HG03520 (cell line): ENCODE measurements around the gene TENM4.

ENCODE experiments used
- ATAC-seq: cut with Tn5 transposase; IDR thresholded peaks from one replicate; pipeline ENCODE4 v1.9.1; 2021; ENCODE audit warnings: mild to moderate bottlenecking, moderate library complexity; ENCODE audit not compliant: unreplicated experiment

The TENM4 gene

DNA sequence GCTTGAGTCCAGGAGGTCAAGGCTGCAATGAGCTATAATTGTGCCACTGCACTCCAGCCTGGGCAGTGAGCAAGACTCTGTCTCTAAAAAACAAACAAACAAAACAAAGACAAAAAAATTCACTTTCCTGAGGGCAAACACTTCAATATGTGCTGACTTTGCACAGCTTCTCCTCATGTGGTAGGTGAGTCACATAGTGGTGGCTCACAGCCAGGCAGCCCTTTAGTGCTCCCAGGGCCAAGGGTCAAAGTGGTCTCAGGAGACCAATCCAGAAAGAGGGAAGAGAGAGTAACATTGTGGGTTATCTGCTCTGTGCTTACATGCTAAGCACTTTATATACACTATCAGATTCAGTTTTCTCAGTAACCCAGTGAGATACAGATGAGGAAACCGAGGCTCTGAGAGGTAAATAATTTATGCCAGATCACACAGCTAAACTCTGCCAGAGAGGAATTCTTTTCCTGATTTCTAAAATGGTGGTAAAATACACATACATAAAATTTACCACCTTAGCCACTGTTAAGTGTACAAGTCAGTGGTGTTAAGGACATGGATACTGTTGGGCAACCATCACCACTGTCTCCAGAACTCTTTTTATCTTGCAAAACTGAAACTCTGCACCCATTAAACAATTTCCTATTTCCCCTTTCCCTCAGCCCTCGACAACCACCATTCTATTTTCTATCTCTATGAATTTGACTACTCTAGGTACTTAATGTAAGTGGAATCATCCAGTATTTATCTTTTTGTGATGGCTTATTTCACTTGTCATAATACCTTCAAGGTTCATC, 634.4 kb downstream of the TENM4 start:
- ATAC-seq = no peak

DNA sequence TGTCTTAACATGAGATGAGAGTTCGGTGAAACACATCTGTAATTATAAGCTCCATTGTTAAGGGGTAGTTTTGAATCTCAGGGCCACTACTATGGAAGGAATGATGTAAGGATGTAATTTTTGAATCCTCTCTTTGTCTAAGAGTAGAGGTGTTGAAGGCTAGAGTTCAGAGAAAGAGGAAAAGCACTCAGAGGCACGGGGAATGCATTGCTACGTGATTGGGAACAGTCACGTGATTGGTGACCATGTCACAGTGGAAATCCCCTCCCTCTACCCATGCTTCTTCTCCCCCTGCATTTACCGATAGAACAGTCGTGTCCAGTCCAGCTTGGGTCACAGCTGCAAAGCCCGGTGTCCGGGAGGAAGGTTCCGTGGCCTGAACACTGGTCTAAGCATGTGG, 635.8 kb downstream of the TENM4 start:
- ATAC-seq = no peak

DNA sequence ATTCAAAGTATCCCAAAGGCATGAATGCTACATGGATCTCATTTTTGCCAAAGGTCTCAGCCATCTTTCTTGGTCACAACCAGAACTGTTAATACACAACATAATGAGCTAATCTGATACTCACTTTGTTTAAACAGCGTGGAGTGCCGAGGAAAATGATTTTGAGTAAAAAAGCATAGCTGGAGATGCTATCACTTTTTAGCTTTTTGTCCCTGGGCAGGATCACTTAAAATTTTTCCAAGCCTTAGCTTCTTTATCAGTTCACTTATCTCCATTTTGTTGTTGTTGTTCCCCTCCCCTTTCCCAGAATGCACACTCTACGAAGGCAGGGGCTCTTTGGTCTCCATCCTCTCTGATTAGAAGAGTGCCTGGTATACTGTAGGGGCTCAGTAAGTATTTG, 636.8 kb downstream of the TENM4 start:
- ATAC-seq = no peak

DNA sequence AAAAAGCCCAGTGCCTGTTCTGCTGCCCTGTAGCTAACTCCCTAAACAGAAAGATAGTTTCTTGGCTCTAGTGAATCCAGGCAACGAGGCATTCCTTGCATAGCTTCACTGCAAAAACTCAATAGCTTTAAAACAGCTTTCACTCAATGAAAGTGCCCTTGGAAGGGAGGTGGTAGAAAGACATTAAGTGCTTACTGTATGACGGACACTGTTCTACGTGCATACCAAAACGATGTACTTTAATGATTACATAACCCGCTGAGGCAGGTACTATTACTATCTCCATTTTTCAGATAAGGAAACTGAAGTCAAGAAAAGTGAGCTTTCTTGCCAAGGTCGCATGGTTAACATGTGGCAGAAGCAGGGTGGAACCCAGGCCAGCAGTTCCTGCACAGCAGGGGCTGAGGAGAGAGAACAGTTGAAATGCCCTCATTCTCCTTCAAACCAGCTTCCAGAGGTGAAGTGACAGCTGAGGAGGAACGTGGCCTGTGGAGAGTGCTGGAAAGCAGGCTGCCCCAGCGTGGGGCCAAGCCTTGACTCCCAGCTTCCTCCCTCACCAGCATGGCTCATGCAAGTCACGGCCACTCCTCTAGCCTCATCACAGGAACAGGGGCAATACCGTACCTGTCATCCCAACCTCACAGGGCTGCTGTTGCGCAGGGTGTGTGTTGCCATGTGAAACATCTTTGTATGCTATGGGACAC, 638.6 kb downstream of the TENM4 start:
- ATAC-seq = no peak

DNA sequence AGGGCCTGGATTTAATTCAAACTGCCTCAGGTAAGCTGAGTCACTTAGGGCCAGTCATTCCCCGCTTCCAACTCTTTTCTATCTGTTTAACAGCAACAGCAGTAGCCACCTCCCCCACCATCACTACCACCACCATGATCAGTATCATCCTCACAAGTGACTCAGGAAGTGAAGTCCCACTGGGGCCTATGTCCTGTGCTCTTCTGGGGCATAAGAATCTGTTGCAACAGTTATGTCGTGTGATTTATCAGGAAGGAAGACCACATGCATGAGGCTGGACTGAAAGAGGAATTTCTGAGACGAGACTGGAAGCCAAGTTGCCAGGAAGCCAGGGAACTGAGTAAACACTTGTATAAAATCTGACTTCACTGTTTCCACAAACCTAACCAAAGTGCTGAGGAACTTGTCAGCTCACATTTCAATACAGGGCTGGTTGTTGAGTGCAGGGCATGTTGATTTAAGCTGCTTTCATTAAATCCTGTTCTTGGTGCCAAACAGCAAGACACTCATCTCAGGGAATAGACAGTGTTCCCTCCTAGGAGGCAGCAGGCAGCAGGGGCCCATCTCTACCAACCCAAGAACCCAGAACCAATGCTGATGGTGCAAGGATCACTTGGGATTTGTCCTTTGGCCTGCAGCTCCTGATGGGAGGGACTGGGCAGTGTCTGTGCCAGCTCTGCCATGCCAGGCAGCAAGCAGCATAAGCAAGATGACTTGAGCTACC, 639.5 kb downstream of the TENM4 start:
- no peak for ATAC-seq

DNA sequence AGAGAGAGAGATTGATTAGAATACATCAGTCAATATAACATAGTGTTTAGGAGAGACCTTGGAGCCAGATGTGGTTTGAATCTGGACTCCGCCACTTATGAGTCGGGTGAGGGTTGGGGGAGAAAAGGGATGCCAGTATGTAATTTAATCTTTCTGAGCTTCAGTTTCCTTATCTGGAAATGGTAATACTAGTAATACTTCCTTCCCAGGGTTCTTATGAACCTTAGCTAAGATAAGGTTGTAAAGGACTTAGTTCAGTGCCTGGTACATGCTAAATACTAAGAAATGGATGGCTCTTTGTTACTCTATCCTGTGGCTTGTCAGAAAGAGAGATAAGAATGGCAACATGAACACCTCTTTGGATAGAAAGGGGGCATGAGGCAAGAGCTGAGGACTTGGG, 640.1 kb downstream of the TENM4 start:
- ATAC-seq = no peak

DNA sequence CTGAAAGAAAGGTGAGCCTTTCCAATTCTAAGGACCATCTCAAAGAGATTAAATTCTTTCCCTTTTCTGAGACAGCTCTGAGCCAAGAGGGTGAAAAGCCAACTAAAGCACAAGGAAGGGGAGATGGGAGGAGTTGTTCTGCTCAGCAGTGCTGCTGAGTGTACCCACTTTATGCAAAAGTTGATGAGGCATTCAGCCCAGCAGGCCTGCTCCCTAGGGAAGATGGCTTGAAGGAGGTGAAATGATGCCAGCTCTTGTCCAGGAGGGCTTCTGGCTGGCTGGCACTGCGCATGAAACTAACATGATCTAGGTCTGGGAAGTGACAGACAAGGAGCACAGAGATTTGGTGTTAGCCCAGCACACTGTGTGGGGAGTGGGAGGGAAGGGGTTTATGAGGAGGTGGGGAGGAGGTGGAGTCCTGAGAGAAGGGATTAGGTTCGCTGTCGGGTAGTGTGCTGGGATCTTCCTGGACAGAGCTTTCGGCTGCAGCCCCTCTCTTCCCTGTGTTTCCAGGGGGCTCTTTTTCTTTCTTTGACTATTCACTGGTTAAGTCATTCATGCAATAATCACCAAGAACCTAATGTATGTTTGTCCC, 640.6 kb downstream of the TENM4 start:
- ATAC-seq = no peak

DNA sequence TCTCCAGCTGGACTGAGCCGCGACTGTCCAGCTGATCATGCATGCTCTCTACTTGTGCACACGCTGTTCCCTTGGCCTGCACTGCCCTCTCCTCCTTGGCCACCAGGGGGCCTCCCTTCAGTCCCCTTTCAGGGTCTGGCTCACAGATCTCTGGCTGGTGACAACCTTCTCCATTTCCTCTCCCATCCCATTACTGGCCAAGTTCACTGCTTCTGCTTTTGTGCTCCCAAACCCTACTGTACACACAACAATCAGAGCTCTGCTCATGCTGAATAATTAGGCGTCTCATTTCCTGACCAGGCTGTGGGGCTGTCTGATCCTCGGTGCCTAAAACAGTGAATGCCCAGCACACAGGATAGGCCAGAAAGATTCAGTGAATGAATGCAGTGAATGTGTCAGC, 642.2 kb downstream of the TENM4 start:
- ATAC-seq = peak; percentile 87

DNA sequence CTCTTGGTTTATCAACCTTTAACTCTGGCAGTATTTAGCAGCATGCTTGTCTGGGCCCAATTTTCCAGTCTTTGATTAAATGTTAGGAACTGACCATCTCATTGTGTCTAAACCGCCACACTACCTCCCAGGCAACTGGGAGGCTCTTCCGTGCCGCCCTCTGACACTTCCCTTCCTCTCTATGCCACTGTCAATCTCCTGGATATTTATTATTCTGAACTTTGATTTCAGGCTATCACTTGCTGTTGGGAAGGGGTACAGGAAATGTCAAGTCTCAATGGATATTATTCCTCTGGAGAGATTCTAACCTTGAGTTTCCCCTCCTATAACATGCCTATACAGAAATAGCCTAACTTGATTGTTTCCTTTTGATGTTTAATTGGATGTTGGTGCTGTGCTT, 643.3 kb downstream of the TENM4 start:
- no peak for ATAC-seq

DNA sequence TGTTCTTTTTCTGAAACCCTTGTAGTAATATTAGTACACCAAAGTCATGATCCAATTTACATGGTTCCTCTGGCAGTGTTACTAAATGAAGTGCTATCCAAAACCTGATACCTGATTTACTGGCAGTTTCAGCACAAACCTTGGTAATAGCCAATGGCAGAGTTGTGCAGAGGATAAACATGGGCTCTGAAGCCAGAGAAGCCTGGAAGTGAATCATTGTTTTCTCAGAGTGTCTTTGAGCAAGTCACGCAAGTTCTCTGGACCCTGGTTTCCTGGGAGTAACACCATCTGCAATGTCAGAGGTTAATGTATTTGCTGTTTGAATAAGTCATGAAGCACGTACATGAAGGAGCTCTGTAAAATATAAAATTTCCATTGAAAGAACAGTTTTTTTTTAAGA, 643.9 kb downstream of the TENM4 start:
- ATAC-seq = no peak

DNA sequence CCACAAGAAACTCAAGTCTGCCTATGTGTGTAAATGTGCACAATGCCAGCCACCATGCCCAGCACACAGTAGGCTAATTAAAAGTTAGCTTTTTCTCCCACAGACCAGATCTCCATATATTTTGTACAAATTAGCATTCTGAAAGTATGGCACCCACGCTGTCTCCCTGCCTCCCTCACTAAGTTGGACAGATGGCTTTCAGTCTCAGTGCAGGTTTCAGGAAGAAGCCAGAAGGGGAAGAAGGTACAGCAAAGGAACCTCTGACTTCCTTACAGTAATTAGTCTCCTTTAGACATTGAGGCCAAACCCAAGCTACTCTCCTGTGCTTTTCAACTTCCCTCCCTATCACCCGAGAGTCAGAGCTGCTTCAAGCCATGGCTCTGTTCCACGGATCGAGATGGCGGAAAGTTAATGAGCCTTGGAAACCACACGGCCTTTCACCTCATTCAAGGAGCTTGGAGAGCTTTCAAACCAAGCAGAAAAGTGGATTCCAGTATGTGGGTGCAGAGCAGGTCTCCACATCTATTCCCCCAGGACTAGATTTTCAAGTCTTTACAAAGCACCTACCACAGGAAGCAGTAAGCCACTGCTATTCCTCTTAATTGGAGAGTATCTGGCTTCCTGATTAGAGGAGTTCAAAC, 645.1 kb downstream of the TENM4 start:
- no peak for ATAC-seq

DNA sequence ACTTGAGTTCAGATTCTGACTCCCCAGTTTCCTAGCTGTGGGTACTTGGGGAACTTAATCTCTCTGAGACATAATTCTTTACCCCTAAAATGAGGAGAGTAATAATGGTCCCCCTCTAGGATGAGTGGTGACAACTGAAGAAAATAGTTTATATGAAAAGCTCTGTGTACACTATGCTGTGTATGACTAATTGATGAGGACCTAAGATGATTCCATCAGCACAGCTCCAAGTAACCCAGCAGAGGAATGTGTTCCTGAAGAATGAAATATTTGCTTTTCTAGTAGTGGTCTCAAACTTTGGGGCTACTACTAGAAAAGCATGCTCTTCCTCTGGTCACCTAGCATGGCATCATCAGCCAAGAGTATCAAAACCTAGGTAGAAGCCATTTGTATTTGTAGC, 648.9 kb downstream of the TENM4 start:
- no peak for ATAC-seq

DNA sequence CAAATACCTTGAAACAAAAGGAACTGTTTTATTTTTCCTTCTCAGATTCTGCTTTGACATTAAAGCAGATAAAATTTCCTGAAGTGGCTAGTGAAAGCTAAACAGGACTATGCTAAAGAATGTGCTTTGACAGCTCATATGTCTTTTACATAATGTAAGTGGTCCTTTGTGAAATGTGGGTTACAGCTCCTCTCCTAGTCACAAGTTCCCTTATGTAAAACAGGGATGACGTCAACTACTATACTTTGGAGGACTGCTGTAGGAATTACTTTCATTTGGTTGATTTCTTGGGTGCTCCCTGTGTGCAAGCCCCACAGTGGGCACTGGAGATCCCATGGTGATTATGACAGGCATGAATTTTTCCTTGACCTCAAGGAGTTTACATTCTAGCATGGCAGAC, 649.6 kb downstream of the TENM4 start:
- ATAC-seq = no peak

DNA sequence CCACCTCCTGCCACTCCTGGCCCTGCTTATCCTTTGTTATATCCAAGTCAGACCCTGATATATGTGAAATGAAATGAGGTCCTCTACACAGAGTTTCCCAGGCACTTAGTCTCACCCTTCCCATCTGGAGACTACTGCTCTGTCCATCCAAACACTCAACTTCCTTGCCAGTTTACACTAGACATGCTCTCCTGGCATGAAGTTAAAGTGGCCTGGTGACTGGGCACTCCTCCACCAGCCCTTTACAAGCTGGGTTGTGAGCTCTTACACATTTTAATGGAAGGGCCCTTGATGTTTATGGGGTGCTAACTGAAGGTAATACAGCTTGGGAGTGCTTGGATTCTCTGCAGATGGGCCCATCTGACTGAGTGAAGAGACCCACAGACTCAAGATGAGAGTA, 650.0 kb downstream of the TENM4 start:
- no peak for ATAC-seq

DNA sequence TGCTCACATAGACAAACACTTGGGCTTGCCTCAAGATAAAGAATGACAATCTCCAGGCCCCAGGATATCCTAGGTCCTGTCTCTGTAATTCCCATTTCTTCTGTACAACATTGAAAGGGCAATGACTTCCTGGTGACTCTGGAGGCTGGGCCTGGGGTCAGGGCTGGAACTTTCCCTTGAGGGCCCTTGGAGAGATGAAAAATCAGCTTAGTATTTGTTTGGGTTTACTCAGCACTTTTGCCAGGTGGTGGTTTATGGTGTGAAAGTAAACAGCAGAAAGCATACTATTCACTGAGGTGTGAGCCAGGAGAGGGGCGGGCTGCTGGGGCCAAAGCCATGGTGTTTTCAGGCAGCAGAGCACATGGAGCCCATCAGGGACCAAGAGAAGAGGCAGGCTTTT, 651.5 kb downstream of the TENM4 start:
- ATAC-seq = no peak

DNA sequence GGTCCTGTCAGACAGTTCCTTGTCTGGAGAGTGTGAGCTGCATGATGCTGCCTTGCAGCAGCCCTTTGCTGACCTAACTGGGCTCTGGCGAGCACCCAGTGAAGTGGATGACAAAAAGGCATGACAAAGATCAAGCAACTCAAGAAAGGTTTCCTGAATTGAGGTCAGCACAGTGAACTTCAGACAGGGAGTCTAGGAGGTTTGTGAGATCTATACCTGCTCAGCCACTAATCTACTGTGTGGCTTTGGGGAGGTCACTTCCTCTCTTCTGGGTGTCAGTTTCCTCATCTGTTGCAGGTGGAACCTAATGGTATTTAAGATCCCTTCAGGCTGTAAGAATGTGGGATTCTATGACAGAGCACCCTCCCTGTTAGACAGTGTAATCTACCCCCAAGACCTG, 652.3 kb downstream of the TENM4 start:
- ATAC-seq = no peak

DNA sequence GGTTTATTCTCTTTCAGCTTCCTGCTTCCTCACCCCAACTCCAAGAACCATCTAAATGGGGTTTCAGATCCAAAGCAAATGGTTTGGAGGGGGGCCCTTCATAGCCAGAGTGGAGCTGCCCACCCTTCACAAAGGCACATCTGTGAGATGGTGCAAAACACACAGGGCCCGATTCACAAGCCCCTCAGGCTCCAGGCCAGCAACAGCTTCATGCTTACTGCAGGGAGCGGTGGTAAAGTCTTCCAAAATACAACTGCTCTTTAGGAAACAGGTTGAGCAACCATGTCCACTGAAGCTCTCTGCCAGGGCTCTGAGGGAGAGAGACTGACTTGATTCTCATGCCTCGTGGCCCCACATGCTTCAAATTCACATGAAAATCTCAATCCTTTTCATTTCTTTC, 653.1 kb downstream of the TENM4 start:
- ATAC-seq = no peak

DNA sequence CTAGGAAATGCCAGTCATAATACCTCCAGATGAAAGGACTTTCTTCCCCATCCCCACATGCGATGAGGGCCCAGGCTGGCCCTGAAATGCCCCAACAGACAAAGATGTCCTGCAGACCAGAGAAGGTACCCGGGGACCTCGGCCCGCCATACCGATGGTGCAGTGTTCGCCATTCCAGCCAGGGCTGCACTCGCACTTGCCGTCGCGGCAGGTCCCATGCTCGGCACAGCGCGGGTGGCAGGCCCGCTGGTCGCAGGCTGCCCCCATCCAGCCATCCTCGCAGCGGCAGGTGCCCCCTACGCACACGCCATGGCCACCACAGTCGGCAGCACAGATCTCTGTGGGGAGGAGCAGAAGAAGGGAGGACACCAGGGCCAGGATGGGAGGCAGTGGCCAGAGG, 654.1 kb downstream of the TENM4 start:
- no peak for ATAC-seq

DNA sequence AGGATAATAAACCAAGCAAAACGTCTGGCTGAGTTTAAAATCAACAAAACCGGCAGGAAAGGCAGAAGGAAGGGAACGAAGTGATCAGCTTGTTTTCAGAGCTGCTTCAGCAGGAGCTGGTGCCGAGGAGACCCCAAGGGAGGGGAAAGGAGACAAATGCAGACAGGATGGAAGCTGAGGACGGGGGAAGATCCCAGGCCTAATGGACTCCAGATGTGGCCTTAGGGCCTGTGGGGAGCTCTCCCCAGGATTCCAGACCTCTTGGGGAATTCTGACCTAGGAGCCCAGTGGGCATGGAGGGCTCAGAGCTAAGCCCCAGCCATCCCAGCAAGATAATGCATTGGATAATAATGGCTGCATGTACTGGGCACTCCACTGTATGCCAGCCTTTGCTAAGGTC, 654.7 kb downstream of the TENM4 start:
- ATAC-seq = no peak

DNA sequence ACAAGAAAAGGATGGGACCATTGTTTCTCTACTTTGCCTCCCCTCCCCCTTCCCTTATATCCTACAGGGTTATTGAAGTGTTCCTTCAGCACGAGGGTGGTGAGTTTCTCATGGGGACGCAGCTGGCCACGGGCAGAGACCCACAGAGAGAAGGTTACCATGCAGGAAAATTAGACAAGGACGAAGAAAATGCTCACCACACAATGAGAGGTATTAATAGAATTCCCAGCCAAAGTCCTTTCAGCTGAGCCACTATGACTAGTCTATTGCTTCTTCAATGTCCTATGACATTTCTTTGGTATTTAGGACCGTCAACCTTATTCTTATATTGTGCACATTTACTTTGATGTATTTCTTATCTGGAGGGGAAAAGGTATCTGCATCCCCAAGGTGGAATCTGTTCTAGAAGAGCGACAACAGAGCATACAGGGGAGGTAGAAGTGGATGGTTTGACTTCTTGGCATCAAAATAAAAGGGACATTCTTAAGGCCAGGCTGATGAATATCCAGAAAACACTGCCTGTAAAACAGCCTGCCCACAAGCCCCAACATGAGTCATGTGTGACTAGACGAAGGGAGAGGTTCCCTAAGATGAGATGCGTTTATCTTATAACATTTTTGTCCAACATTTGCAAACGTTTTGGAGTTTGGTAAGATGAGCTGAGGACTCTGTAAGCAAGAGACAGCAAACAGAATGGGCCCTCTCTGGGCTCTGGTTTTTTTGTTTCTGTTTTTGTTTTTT, 656.3 kb downstream of the TENM4 start:
- ATAC-seq = no peak
